ENCODE measurements around the gene SCARF1.

SCARF1 gene

GRCh38 chr17:1648963-1649843 is 3.7 kb upstream of the SCARF1 start:
- DNase-seq, result peak in 49 of 51 donors; percentile 45 to 98 (median 89)

DNA sequence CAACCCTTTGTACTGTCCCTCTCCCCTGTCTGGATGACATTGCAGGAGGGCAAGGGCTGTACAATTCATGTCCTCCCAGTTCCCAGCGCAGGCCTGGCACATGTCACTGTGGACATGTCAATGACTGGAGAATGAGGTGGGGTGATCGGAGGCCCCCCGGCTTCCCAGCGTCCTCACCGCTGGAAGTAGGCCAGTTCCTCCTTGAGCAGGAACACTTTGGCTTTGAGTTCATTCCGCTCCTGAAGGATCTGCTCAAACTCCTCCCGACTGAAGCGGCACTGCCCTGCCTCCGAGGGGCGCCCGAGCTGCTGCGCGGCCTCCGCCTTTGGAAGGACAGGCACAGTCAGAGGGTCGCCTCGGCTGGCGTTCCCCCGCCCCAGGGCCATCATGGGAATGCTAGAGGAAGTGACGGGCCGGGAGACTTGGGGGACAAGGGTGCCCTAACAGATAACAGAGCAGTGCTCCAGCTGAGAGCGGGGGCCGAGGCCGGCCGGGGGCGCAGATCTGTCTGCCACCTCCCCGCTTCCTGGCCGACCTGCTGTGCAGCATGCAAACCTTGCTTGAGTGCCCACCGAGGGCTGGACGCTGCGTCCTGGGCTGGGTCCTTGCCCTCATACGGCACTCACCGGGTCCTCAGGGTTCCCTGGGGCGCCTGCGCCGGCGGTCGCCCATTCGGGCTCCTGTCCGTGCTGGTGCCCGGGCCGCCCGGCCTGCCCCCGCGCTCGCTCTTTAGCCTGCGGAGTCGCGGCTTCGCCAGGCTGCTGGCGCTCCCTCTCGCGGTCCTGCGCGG is 2.8 kb upstream of the SCARF1 start:
- peak in 16 of 51 donors; percentile 39 to 72 (median 60) for DNase-seq

DNA sequence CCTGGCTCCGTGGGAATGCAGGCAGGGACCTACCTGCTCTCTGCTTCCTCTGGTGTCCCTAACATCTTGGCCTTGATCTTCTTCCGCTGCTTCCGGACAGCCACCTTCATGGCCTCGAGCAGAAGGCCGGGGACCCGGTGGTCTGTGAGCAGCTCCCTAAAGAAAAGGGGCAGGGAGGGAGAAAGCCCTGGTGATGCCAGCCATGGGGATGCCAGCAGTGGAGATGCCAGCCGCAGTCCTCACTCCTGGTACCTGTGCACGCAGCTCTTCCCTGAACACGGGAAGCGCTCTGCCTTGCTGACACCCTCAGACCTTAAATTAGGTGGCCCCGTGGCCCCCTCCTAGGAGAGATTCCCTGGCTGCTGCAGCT is 2.3 kb upstream of the SCARF1 start:
- no peak for DNase-seq

DNA sequence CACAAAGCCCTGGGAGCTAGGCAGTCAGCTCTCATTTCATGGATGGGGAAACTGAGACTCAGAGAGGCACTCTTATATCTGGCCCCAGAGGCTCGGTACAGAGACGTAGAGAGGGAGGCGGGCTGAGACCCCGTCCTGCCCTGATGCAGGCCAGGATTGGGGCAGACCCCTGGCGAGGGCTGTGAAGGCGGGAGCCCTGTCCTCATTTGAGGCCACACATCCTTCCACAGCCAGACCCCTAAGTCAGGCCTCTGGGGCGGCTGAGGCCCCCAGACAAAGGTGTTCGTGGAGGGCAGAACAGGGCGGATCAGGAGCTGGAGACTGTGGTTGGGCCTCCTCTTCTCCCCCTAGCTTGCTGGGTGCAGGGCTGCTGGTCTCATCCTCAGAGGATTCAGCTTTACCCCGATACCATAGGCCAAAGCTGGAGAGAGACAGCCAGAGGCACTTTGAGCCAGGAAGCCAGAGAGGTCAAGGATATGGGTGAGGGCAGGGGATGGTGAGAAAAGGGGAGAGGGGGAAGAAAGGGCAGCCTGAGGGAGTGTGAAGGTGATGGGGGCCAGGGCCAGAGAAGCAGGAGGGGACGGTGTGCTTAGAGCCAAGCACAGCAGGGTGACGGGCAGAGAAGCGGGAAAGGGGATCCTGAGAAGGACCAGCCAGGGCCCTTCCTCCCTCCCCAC is 805 bp upstream of the SCARF1 start:
- DNase-seq, result no peak

- DNase-seq, result no peak
Measured at GRCh38 chr17:1644493-1645206, 882 bp downstream of the SCARF1 start.

GRCh38 chr17:1643999-1644492 is 1.5 kb downstream of the SCARF1 start:
- DNase-seq, result no peak

DNA sequence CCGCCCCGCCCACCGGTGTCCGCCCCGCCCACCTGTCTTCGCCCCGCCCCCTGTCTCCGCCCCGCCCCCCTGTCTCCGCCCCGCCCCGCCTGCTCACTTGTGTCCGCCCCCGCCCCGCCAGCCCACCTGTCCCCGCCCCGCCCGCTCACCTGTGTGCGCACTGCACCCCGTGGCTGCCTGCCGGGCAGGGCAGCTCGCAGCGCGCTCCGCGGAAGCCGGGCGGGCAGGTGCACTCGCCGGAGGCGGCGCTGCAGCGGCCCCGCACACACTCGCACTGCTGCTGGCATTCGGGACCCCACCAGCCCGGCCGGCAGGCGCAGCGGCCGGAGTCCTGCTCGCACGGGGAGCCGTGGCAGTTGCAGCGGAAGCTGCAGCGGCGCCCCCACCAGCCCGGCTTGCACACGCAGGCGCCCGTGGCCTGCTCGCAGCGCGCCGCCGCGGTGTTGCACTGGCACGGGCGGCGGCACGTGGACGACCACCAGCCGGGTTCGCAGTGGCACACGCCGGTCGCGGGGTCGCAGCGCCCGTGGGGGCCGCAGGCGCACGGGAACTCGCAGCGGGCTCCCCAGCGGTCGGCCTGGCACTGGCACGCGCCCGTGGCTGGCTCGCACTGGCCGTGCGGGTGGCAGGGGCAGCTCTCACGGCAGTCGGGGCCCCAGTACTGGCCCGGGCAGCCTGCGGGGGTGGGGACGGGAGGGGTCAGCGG is 2.1 kb downstream of the SCARF1 start:
- DNase-seq, result peak in 7 of 51 donors; percentile 10 to 39 (median 26)

GRCh38 chr17:1641065-1641403 is 4.5 kb downstream of the SCARF1 start:
- DNase-seq, result no peak

- peak in 16 of 51 donors; percentile 20 to 70 (median 44) for DNase-seq
Measured at GRCh38 chr17:1640329-1641064, 5.0 kb downstream of the SCARF1 start.

DNA sequence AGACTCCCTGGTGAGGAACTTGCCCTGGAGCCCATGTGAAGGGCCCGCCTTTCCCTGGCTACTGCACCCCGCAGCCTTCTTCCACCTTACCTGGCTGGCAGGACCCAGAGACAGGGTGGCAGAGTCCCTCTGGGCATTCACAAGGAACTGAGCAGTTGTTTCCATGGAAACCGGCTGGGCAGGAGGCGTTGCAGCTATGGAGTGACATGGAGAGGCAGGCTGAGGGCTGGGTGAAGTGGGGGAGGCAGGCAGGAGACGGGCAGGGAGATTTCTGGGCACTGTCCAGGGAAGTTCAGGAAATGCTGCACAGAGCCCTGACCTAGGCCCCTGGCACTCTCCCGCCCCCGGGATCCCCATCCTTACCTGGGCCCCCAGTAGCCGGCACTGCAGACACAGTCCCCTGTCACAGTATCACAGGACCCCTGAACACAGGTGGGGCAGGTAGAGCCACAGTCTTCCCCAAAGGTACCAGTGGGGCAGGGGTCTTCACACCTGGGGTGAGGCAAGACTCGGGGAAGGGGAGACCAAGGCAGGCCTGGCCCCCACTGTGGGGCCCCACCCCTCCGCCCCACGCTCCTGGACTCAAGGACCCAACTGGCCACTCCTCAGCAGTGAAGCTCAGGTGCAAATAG is 5.9 kb downstream of the SCARF1 start:
- peak in 11 of 51 donors; percentile 13 to 56 (median 25) for DNase-seq

- no peak for DNase-seq
Measured at GRCh38 chr17:1638624-1639300, 6.8 kb downstream of the SCARF1 start.

GRCh38 chr17:1638171-1638590 is 7.4 kb downstream of the SCARF1 start:
- peak in 4 of 51 donors; percentile 11 to 21 (median 17) for DNase-seq

DNA sequence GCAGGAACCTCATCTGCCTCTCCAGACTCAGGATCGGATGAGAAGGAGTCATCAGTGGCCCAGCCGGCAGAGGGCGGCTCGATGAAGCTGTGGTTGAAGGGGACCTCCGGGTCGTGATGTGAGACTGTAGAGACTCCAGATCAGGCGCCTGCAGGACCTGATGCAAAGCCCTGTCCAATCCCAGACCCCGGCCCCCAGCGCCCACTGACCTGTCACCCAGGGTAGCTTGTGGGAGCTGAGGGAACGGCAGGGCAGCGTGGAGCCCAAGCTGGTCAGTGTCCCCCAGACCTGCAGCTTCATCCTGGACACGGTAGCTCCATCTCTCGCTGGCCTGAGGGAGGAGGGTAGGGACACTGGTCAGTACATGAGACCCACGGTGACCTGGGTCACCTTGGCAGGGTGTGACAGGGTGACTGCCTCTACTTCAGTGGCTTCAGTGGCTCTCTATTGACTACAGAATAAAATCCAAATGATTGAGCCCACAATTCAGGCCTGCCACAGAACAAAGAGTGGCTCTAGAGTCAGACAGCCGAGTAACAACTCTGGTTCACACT is 8.7 kb downstream of the SCARF1 start:
- DNase-seq, result no peak

DNA sequence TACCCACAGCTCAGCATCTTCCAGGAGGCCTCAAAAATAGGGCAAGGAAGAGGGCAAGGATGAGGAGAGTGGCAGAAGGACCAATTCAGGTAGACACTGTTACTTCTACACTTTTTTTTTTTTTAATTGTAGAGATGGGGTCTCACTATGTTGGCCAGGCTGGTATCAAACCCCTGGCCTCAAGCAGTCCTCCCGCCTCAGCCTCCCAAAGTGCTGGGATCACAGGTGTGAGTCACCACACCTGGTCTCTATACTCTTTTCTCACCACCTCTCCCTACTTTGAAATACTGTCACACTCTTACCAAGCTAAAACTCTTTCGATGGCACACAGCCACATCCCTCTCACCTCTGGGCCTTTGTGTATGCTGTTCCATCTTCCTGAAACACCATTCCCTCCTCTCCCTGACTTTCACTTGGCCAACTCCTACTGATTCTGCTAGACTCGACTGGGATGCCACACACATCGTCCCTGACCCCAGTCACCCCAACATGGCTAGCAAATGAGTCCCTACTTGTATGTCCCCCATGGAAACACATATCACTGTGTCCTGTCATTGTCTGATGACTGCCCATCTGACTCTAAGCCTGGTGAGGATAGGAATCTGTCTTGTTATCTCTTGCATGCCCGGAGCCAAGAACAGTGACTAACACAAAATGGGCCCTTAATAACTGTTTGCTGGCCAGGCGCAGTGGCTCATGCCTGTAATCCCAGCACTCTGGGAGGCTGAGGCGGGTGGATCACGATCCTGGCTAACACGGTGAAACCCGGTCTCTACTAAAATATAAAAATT is 9.7 kb downstream of the SCARF1 start:
- DNase-seq, result no peak

DNA sequence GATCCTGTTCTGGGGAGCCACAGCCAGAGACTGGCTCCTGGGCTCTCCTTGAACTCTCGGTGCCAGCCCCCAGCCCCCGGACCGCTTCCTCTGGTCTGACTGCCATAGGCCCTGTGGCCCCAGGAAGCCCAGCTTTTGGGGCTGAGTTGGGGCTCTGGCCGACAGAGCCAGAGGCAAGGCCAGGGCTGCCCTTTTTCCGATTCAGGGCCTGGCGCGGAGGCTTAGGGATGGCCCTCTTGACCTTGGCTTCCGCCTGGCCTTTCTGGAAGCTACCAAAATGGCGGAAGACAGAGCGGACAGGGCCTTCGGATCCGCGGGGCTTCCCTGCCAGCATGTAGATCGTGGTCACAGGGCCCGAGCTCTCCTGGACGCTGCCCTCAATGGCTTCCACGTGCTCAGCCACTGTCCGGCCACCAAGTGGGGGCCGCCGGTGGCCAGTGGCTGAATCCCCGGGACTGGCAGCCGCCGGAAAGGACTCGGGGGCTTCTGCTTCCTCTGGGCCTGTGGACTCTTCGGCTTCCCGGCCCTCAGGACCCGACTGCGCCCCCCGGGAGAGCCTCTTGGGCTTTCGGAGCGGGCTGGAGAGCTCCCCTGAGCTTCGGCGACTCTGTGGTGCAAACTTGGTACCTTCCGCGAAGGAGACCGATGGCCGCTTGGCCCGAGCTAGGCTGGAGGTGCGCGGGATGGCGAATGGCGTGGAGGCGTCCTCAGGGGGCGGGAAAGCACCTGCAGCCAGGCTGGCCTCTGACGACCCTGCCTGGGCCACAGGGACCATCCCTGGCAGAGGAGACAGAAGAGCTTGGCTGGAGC is 10.5 kb downstream of the SCARF1 start:
- DNase-seq, result no peak

- no peak for DNase-seq
Measured at GRCh38 chr17:1630662-1631061, 14.9 kb downstream of the SCARF1 start.
